Hematopoietic multipotent progenitor cell treated with erythropoietin and hydrocortisone succinate and interleukin-3 and kit ligand, for 4 days (in vitro differentiated cells): Measurements from ENCODE around the gene LCAT.

ENCODE experiments used
- DNase-seq: peaks from one replicate; pipeline ENCODE4 v3.0.0-alpha.2; 2015

Gene LCAT

DNA sequence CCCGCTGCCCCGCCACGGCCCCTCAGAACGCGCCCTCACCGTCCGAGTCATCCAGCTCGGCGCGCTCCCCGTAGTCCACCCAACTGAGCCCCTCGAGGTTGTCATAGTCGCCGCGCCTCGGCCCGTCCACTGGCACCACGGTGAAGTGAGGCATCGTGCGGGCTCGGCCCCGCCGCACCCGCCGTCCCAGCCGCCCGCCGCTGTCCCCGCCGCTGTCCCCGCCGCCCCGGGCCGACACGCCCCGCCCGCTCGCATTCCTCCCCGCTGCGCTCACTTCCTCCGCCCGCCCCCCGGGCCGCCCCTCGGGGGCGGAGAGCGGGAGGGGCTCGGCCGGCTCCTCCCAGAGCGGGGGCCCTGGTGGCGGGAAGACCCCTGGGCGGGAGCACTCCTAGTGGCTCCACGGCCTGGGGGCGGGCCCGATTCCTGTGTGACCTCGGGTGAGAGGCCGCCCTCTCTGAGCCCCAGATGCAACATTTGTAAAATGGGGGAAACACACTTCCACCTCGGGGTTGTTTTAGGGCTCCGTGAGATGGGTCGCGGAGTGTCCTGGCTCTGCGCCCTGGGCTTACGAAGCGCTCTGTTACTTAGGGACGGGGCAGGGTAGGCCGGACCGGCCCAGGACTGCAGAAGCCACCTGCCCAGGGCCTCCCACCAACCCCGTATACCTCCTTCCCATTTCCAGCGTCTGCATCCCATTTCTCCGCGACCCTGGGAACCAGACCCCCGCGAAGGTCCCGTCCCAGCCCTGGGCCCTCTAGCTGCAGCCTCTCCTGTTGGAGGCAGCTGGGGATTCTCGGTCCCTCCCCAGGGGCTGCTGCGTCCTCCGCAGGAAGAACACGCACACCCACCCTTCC is 24.7 kb upstream of the LCAT start, which contains the start of gene SLC12A4:
Gene SLC12A4 (minus strand): TSS at position 238 of the 854 bp plus-strand sequence. CDS start 84 bp downstream, at position 154.
- DNase-seq, result peak; percentile 95

DNA sequence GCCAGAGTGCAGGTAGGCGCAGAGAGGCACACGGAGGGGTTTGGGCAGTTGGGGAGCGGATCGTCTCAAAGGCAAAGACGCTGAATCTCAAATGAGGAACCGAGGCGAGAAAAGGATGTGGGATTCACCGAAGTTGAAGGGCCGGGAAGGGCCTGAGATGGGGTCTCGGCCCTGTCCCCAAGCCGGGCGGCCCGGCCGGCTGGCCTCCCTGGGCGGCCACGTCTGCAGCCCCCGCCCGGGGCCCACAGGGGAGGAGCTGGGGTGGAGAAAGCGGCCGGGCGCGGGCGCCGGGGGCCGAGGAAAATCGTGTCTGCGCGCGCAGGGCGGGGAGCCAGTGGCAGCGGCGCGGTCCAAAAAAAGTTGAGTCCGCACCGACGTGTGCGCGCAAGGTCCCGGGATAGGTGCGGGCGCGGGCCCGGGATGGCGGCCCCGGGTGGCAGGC is 24.1 kb upstream of the LCAT start:
- DNase-seq, result peak; percentile 46

DNA sequence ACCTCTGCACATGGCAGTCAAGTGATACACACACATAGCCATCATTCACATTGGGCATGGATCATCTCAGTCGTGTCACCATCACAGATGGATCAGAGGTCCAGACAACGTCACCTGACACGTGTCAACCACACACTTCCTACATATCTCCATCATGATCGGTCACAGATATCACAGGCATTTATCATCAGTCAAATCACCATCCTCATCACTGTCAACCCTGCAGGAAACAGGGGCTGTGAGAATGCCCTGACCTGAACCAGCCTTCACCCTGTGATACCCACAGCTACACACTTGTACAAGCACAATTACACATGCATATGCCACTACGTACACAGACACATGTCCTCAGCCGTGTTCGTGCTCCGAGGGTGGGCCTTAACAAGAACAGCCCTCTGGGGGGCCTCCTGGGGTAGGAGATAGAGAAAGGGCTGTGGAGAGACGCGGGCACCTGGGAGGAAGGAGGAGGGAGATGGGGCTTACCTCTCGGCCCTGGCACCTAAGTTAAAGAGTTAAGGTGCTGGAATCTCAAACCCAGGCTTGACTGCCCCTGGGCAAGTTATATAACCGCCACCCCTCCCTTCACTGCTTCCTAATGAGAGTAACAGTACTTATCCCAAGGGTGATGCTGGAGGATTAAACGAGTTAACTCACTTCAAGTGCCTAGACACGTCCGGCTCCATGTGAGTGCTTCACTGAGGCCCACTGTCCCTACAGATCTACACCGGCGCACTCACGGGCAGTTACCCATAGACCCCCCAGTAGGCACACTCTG is 23.4 kb upstream of the LCAT start:
- DNase-seq, result peak; percentile 38

DNA sequence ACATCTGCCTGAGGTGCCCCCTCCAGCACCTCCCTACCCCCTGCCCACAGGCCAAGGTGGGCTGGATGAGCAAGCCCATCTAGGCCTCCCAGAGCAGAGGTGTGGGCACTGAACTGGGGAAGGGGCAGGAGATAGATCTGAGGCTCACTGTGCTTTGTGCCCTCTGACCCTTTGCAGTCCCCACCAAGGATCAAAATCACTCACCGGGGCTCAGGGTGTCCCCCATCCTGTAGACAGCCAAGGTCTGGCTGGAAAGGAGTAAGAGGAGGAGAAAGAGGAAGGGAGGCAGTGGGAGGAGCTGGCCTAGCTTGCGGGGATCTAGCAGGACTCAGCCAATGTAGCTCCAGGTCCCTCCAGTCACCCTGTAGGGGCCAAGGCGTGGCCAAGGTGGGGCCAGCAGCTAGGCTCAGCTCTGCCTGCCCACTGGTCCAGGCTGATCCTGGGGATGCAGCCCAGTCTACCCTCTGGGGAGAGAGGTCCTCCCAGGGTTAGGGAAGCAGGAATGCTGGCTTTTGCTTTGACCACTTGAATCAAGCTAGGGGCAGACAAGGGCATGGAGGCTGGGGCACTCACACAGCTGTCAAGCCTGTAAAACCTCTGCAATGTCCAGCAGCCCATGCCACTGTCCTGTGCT is 22.7 kb upstream of the LCAT start:
- DNase-seq, result peak; percentile 51

GRCh38 chr16:67965668-67966548 is 22.0 kb upstream of the LCAT start:
- DNase-seq, result no peak

- DNase-seq, result no peak
Observed at GRCh38 chr16:67964477-67965131, 20.7 kb upstream of the LCAT start.

DNA sequence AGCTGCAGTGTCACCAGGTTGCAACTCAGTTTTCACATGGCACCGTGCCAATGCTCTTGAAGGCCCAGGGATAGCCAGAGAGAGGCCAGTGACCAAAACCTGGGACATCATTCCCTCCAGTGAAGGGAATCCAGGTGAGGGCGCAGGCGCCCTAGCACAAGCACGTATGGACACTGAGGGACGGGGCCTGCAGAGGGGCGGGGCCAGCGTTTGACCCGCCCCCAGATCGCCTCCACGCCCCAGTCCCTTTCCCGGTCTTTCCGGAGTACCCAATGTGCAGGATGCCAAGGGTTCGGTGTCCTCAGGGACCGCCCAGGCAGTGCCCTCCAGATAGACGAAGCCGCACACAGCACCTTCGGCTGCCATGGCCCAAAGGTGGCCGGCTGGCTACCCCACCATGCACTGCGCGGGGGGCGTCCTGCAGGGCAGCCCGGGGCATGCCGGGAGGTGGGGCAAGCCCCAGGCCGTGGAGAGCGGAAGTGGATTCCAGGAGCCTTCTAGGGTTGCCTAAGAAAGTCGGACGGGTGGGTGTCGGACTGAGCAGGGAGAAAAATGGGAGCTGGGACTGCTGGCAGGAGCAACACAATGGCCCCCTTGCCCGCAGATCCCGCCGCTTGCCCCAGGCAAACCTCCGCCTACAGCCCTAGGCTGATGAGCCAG is 19.9 kb upstream of the LCAT start:
- no peak for DNase-seq

GRCh38 chr16:67963292-67963661 is 19.4 kb upstream of the LCAT start:
- DNase-seq, result no peak

GRCh38 chr16:67962135-67962534 is 18.2 kb upstream of the LCAT start:
- no peak for DNase-seq

DNA sequence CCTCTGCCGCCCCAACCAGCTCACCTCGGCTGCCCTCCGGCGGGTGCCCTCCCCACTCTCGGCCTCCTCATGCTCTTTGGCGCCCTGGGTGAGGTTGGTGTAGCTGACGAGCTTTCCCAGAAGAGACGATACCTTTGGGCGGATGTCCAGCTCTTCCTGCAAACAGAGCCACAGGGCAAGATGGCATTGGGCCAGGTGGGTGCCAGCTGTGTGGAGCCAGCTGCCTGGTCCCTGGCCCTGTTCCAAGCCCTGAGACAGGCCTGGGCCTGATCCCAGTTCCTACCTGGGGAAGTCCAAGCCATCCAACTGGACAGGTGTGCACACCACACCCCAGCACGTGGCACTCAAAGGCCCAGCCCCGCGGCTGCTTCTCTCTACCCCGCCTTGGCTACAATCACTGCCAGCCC is 17.6 kb upstream of the LCAT start:
- DNase-seq, result no peak

GRCh38 chr16:67959536-67960329 is 15.8 kb upstream of the LCAT start:
- no peak for DNase-seq

- DNase-seq, result no peak
Observed at GRCh38 chr16:67957622-67958021, 13.7 kb upstream of the LCAT start.

DNA sequence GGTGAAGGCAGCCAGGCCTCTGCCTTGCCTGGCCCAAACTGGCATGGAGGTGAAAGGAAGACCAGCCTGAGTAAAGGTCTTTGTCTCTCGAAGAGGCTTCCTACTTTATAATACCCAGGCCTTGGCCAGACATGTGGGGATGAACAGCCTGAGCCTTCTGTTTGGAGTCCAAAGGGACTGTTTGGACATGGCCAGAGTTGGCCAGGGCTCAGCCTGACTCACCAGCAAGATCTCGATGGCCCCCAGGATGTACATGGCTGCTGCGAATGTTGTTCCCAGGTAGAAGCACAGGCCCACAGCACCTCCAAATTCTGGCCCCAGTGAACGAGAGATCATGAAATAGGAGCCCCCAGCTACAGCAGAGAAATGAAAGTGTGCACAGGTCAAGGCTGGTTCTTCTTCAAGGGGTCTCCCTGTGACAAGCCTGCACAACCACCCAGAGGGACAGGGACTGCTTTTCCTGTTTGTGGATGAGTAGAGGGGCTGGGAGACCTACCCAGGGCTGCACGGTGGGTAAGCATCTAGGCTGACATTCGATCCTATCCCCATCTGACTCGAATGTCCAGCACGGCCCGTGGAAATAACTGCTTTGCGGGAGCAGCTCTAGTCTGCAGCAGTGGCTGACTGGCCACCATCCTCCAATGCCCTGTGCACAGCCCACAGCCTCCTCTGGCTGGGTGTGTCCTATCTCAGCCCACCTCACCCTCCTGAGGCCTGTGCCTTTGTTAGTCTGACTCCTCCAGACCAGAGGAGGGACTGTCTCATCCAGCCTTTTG is 10.7 kb upstream of the LCAT start:
- no peak for DNase-seq

DNA sequence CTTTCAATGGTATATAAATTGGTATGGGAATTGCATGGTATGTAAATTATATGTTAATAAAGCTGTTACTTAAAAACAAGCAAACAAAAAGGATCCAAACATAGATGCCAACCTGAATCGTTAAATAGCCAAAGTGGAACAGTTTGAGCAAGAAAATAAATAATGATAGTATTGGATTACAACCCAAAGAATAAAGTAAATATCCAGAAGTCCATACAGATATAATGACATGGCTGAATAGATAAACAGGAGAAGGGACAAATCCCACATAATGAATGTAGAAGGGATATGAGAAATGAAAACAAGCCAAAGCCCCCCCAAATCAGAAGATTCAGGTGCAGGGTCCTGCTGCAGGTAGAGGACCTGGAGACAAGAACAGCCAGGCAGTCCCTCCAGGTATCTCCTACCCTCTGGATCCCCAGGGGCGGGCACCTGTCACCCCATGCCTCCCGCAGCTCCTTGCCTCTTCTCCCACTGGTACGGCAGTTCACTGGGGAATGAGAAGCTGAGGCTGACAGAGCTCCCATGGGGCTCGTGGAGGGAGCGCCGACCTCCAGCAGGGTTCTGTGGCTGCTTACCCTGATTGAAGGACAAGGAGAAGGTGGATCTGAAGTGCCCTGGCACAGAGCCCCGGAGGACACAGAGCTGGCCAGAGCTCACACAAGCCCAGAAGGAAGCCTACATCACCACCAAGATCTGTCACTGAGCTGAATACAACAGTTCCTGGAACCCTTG is 9.9 kb upstream of the LCAT start:
- no peak for DNase-seq

GRCh38 chr16:67951485-67951884 is 7.6 kb upstream of the LCAT start:
- no peak for DNase-seq

DNA sequence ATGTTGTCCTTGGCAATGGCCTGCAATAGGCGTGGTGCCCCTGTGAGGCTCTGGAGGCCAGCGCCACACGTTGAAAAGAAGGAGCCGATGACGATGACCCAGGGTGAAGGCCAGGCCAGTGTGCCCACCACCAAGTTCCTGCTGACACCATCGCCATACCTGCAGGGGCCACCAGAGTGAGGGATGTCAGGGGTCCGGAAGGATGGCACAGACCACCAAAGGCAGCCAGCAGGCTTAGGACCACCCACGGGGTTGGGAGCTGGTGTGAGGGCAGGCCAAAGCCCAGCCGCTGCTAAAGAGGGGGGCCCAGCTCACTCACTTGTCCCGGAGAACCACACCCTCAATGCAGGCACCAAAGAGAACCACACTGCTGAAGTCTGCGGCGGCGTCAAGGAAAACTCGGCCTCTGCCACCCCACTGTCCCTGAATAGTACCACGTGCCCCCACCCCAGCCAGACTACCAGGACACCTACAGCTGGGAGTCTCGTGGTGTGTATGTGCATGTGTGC is 6.5 kb upstream of the LCAT start:
- no peak for DNase-seq

DNA sequence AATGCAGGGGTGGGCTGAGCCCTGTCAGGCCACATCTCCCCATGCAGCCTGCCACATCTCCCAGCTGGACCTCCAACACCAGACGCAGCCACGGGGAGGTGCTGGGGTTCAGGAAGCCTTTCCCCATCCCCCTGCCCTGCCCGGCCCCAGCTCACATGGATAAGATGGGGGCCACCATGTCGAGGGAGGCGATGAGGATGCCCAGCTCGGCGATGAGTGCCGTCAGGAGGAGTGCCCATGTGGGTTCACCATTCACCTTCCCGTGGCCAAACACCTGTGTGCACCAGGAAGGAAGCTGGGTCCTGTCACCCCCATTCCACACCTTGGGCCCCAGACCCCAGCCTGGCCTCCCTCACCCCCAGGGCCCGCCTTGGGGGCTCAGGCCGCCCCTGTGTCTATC is 5.7 kb upstream of the LCAT start:
- no peak for DNase-seq

DNA sequence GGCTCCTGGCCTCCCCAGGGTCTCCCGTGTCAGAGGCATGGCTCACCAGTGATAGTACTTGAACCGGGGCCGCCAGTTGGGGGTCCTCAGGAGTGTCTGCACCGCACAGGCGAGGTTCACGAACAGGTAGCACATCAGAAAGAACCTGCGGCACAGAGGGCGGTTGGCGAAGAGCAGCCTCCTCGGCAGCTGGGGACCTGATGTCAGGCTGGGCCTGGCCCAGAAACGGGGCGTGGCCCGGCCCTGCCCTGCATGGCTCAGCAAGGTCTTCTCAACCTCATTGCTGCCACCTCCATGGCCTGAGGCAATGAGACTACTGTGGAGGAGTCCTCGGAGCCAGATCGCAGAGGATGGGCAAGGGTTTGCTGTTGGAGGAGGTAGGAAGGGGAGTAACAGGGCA is 4.1 kb upstream of the LCAT start:
- no peak for DNase-seq
